GM03348 (cell line): ENCODE measurements around the gene ATF6B.
A peak's percentile ranks its signal among the peaks of the same experiment; 100 is the strongest.

Experiments
- DNase-seq: peaks from one replicate; pipeline ENCODE4 v3.0.0; 2012; ENCODE audit warnings: low spot score

Gene ATF6B

DNA sequence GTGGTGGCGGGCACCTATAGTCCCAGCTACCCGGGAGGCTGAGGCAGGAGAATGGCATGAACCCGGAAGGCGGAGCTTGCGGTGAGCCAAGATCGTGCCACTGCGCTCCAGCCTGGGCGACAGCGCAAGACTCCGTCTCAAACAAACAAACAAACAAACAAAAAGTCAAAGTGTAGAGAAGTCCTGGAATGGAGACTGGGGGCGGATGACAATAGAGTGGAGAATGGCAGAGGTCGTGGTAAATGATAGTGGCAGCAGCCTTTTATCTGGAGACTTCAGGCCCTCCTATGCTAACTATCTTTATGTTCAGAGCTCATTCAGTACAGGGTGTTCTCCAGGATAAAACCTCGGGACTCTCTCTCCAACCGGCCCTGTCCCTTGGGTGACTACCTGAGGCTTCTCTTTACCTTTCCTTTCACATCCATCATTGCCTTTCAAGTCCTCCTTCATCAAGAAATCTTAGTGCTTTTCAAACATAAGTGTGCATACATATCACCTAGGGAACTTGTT lies 3.4 kb upstream of the ATF6B start:
- DNase-seq: no peak

DNA sequence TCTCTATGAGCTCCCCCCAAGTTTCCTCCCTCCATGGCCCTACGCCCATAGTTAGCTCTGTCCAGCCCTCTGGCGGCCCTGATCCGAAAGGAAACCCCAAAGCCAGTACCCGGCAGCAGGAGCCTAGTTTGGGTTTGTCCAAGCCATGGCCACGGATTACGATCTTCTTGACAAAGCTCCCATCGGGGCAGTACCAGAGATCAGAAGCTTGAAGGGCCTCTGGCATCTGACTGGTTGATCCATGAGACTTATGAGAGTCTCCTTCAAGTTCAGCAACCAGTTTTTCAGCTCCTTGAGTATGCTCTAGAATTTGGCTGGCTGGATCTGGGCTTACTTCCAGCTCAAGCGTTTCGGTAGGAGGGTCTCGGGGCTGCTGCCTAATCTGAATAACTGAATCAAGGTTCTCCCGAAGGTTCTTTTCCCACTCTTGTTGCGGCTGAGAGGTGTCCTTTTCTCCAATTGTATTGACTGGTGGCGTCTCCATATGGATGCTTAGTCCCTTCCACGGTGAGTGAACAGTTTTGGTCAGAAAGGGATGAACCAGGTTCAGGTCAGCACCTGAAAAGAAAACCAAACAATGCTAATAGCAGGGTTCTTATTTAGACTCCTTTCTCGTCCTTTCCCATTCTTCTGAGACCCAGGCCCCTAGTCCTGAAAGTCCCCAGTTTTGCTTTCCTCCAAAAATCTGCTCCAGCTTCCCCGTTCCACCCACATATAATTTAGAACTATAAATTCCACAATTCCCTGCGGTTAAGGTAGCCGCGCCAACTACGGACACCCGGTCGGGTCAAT lies 1.4 kb upstream of the ATF6B start:
- no peak for DNase-seq

DNA sequence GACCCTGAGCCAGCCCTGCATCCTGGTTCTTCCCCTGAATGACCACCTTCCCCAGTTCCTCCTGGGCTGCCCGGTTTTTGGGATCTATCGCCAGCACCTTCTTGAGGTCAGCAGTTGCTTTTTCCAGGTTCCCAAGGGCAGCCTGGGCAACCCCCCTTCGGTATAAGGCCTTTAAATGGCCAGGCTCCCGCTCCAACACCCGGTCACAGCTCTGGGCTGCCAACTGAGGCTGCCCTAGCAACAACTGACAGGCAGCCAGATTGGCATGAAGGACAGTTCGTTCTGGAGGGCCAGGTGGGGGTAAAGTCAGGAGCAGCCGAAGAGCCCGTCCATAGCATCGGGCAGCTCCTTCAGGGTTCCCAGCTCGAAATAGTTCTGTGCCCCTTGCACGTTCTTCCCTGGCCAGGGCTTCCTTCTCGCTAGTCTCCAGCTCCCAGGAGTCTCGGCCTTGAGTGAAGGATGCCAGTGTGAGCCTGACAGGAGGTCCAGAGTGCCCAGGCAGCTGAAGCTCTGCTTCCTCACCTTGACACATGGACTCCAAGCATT lies 778 bp upstream of the ATF6B start:
- no peak for DNase-seq

DNA sequence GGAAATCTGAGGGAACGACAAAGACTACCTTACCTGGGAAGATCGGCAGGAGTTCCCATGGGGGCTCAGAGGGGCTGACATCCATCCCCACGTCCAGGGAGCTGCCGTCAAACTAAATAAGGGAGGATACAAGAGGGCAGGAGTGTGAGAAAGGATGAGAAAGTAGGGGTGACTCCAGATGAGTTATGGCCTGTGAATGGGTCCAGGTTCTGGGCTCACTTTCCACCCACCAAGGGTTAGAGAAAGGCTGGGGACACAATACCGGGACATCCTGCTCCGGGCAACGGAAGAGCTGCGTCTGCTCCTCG lies 683 bp downstream of the ATF6B start:
- DNase-seq: no peak

DNA sequence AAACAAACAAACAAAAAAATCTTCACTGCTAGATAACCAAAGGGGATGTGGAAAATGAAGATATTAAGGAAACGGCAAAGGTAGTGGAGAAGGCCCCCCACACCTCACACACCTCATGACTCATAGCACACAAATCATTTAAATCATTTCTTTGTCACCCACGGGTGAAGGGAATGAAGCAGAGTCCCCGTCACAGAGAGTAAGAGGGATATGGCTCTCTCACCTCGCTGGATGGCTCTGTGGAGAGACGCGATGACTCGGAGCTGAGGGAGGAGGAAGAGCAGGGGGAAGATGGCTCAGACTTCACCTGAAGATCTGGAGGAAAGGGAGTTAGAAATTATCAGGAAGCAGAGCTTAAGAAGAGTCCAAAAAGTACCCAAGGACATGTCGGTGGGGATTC lies 1.2 kb downstream of the ATF6B start:
- no peak for DNase-seq

DNA sequence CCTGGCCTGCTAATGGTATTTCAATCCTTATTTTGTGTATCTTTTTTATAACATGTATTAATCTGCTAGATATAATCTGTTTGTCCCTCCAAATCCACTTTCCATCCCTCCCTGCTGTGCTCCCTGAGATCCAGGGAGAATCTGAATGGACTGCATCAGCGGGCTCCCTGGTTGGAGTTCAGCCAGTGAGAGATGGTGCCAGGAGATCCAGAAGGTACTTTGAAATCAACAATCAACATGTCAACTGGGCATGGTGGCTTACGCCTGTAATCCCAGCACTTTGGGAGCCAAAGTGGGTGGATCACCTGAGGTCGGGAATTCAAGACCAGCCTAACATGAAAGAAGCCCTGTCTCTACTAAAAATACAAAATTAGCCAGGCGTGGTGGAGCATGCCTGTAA lies 4.4 kb downstream of the ATF6B start:
- no peak for DNase-seq

DNA sequence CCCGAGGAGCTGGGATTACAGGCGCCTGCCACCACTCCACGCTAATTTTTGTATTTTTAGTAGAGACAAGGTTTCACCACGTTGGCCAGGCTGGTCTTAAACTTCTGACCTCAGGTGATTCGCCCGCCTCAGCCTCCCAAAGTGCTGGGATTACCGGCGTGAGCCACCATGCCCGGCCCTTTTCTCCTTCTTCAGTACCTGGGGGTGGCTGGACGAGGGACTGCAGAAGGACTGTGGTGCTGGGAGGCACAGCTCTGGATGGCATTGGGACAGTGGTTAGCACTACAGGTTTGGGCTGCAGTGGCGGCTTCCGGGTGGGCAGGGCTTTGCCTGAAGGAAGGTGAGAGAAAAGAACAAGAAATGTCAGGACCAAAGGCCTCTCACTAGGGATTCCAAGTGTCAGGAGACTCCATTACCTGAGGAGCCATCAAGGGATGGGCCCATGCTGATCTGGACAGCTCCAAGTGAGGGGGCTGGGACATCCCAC lies 7.4 kb downstream of the ATF6B start:
- no peak for DNase-seq

DNA sequence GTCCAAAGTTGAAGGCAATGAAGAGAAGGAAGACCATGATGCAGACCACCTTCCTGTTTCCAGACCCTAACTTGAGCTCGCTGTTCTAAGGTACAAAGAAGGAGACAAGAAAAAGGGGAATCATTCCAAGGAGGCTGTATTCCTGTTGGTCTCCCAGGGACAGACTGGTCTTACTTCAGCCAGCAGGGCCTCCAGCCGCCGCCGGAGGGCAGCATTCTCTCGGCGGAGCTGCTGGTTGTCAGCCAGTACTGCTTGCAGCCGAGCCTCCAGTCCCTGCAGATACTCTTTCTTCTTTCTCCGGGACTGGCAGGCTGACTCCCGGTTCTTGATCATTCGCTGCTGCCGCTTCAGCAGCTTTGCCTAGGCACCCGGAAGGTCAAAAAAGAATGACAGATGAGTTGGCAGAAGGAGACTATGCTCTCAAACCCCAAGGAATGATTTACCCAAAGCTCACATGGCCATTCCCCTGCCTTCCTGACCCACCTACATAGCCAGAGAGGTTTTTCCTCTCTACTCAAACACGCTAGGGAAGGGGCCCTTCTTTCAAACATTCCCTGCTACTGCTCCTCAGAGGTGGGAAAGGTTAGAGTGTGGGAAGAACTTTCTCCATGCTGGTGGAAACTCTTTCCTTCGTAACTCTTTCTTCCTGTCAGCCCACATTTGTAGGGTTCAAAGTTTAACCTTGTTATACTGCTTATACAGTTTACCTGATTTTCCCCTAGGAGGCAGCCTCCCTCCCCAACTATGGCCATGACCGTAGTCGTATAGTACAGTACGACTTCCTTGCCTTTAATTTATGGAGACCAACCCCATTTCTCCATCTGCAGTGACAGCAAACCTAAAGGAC lies 9.0 kb downstream of the ATF6B start:
- peak; percentile 90 for DNase-seq

DNA sequence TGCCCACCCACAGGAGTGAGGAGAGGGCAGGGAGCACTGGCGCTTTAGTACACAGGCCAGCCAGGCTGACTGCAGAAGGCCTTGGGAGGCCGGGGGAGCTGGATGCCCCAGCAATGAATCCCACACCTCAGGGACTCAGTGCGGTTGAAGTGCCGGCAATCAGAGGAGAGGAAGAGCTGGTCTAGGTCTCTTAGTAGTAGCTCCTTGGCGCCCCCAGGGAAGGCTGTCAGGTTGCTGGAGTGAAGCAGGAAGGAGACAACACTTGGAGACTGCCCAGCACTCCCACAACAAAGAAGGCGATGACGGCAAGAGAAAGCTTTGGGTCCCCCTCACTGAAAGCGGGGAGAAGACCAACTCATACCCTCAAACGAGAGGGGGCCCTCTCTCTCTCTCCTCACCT lies 10.6 kb downstream of the ATF6B start:
- no peak for DNase-seq

DNA sequence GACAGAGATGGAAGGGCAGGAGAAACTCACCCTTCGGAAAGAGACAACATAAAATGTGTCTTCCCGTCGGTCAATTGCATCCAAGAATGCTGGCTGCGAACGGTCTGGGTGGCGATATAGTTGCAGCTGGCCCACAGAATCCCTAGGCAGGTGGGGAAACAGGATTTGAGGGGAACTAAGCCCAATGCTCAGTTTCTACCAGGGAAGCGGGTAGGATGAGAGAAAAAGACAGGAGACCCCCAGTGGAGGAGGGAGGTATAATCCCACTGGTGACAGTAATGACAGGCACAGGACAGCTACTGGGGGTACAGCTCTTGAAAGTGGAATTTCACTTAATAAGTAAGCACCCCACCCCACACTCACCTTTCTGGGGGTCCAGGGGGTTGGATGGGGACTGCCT lies 11.4 kb downstream of the ATF6B start:
- no peak for DNase-seq

DNA sequence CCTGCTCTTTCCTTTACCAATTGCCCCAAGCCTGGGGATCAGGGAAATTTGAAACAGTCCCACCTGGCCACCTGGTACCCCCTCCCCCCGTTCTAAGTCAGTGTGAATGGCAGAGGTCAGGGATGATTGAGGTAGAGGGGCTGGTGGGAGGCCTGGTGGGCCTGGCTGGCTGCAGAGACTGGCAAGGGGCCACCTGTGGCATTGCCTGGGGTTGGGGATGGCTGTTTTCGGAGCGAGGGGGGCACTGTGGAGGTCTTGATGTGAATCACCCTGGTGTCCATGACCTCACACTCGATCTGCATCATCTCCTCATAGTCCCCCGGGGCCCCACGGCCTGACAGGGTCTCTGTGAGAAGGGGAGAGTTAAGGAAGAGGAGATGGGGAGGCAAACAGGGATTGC lies 12.4 kb downstream of the ATF6B start:
- no peak for DNase-seq

DNA sequence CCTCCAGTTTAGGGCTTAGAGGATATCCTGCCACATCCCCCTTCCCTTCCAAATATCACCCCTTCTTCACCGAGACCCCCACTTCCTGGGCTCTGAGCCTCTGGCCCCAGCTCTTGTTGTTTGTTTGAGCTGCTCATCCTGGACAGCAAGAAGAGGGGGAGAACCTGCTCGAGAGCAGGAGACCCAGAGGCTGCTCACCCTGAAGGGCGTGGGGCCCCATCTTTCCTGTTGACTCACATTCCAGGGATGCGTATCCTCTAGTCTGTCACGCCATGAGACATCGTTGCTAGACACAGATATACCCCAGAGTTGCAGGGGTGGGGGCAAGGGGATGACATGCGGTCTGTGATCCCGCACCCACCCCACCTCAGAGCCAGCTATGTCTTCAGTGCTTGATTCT lies 13.2 kb downstream of the ATF6B start:
- DNase-seq: peak; percentile 82

DNA sequence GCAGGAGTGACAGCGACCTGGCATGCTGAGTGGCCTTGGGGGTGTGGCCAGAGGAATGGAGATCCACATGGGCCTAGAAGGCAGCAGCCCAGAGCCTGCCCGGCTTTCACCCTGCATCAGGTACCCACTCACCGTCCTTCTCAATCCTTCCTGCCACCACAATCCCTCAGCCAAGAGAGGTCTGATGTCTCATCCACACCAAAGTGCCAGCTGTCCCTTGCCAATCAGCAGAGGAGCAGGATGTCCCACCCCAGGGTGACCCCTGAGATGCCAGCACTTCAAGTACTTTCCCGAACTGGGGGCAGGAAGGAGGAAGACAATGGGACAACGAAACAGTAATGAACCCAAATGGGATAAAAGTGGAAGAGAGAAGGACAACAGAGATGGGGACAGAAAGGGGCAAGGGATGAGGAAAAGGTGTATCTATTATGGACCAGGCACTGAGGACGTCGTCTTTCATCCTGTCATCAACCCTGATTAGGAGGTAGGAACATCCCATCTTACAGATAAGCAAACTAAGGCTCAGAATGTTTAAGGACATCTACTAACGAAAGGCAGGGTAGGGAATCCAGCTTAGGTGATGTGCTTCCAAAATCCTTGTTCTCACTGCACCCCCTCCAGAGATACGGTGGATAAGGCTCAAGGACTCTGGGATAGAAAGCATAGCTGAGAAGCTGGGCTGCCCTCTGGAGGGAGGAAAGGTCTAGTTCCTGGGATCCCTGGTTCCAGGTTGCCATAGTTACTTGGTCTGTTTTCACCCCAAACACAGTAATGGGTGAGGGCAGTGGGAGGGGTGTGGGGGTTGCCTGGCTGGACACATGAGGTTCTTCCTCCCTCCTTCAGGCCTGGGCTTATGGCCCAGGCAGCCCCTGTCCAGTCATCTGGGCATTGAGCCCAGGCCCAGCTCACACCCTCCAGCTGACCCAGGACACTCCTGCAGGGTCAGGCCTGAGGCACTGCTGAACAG lies 14.4 kb downstream of the ATF6B start:
- peak; percentile 94 for DNase-seq

DNA sequence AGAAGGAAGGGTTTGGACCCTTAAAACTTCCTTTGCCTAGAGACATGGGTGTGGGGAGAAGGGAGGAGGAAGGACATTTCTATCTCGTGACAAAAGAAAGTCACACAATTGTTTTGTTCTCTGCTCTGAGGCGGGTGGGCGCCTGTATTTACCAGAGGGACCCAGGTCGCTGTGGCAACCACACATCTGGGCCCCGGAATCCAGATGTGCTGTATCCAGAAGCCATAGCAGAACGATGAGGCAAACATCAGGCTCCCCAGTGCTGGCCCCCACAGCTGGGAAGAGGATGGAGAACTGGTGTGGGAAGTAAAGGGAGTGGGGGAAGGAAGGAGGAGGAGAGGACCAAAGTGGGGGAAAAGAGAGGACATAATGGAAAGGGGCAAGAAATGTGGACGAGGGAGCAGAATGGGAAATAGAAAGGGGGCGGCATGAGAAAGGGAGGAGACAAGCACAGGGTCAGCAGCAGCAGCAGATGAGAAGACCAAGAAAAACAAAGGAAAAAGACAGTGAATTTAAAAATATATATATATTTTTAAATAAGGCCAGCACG lies 15.5 kb downstream of the ATF6B start:
- DNase-seq: no peak

DNA sequence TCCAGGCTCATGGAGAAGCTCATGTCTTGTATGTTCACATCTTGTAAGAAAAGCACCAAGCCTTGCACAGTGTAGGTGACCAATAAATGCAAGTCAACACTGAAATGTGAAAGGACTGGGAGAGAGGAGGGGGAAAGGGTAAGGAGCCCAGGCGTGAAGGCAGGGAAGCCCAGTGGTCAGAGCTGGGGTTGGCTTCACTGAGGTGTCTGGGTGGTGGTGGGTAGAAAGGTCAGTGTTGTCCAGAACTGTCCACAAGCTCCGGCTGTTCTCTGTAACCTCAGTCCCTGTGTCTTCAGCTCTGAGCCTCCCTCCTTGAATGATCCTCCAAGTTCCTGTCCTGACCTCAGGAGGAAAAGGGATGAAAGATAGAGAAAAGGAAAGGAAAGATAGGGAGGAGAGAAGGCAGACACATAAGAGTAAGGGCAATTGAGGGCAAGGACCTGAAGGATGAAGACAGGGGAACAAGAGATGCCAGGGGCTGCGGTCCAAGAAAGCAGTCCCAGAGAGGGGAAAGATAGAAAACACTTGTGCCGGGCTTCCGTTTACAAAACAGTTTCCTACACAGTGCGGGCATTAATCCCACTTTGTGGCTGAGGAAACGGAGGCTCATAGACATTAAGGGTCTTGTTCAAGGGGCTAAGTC lies 16.5 kb downstream of the ATF6B start:
- no peak for DNase-seq

DNA sequence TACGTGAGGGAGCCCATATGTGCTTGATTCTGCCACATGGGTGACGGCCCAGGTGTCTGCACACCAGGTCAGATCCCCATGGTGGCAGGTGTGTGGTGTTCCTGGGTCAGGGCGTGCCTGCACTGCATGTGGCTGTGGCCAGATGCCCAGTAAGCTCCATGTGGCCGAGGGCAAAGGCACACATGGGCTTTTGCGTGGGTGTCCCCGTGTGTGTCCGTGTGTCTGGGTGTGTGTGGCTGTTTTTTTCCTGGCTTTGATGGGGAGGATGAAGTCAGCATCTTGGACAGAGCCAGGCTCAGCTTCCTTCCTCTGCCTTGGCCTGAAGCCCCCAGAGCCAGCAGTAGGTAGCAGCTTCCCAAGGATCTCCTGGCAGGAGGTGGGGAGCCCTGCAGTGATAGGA lies 17.4 kb downstream of the ATF6B start:
- DNase-seq: no peak

DNA sequence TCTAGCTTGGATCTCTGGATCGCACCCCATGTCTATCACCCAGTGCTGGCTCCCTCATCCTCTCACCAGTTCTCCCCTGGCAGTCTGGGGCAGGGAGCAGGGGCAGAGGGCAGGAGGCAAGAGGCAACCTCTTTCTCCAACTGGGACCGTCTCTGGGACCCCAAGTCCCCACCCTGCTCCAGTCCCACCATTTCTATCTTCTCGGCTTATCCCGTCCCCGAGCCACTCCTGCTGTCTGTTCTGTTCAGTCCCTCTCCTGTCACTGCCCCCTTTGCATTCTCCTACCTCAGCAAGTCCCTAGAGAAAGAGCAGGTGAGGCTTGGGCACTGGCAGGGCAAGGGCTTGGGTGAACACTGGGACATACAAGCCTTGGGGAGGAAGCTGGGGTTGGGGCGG lies 18.3 kb downstream of the ATF6B start:
- no peak for DNase-seq

DNA sequence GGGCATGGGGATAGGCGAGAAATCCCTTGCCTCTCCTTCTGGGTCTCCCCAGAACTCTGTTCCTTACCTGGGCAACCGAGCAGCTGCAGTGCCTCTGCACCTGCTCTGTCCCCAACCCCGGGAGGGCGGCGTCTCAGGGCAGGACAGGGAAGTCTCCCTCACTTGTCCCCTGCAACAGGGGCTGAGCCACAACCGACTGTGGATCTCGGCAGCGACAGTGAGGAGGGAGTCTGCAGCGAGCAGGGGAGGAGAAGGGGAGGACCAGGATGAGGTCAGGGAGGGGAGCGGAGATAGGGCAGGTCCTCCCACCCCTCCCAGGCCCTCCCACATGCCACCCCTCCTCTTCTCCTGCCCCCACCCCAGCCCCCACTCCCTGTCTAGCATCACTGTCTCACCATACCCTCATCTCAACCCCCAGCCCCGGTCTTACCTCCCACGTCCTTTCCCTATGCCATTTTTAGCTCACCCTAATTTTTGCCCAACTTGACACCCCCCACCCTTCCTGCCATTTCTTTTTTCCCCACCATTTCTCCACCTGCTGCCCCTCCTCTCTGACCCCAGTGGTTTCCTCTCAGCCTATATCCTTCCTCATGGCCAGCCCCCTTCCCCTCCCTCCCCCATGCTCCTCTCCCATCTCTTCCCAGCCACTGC lies 18.8 kb downstream of the ATF6B start, which contains the start of gene TNXB:
Gene TNXB (minus strand): TSS at position 225 of the 651 bp plus-strand sequence. CDS start 11,140 bp downstream, outside the sequence.
- no peak for DNase-seq

DNA sequence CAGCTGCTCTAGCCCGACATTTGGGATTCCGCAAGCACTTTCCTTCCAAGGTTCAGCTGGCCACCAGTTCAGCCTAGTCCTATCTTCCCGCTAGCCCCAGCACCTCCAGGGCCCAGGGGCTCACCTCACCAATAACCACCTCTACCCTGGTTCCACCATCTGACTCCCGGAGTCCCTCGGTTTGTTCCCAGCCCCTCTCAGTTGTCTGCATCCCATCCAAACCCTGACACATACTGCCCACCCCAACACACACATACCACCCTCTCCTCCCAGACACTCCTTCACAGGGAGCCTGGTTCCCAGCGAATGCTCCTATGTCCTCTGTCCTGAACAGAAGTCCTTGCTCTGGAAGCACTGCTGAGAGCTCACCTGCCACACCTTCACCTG lies 19.3 kb downstream of the ATF6B start:
- no peak for DNase-seq

DNA sequence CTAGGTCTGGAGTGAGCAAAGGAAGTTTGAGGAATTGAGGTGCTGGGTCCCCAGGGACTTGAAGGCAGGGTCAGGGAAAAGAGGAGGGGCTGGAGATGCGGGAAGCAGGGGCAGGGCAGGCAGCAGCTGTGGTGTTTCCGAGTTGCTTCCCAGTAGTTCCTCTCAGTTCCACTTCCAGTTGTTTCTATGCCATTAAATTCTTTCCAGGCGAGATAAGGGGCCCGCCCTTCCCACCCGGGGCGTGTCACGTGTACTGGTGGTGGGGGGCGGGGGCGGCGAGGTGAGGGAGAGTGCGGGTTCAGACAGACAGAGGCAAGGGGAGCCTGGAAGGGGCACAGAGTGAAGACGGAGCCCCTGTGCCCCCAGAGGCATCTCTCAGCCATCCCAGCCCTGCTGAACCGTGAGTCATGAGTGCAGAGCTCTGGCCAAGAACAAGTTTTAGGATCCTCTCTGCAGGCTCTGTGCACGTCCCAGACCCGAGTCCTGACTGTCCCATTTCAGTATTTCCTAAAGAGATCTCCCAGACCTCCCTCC lies 19.9 kb downstream of the ATF6B start:
- DNase-seq: peak; percentile 78
